IPS-18a (cell line): ENCODE measurements around the gene NRBF2.
A peak's percentile ranks its signal among the peaks of the same experiment; 100 is the strongest.

Experiments
- H3K27ac ChIP-seq: one replicate; pipeline ENCODE4 v1.5.1; 2013; ENCODE audit warnings: low read length
- H3K27me3 ChIP-seq: one replicate; pipeline ENCODE4 v1.6.1; 2013; ENCODE audit warnings: mild to moderate bottlenecking, low read length; ENCODE audit not compliant: control insufficient read depth, insufficient read depth
- H3K36me3 ChIP-seq: one replicate; pipeline ENCODE4 v1.6.1; 2013; ENCODE audit warnings: low read depth, low read length; ENCODE audit not compliant: control insufficient read depth
- H3K4me1 ChIP-seq: one replicate; pipeline ENCODE4 v1.6.1; 2013; ENCODE audit warnings: low read depth, low read length; ENCODE audit not compliant: control insufficient read depth
- H3K4me3 ChIP-seq: one replicate; pipeline ENCODE4 v1.5.1; 2013; ENCODE audit warnings: low read length
- H3K9ac ChIP-seq: one replicate; pipeline ENCODE4 v1.6.1; 2013; ENCODE audit warnings: mild to moderate bottlenecking, low read length, moderate library complexity
- H3K9me3 ChIP-seq: one replicate; pipeline ENCODE4 v1.6.1; 2013; ENCODE audit warnings: low read depth, low read length; ENCODE audit not compliant: control insufficient read depth

NRBF2 gene

DNA sequence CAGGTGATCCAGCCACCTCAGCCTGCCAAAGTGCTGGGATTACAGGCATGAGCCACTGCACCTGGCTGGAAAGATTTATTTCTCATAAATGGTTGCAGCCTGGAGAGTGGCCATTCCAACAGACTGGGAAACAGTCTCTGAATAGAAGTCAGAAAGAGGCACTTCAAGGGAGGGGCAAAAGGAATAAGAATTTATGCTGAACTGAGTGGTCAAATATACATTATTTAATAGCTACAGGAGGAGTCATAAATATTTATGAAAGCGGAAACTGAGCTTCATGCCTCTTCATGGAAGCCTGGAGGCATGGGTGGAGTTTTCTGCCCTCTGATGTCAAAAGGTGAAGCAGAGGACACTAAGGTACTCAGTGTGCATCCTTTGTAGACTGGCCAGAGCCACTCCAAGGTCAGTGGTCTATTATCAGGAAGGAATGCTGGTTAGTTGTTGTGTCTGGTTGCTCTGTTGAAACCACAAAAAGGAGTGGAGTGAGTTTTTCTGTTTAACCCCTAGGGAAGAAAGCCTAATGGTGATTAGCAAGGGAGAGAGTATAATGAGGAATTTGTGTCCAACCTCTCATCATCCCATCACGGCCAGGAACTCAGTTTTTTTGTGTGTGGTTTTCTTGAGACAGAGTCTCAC is 9.3 kb upstream of the NRBF2 start:
- Histone ChIP-seq H3K4me1 (no peaks in the 10 kb centered on the region), H3K27me3 (no peaks in the 10 kb centered on the region), H3K36me3 (no peaks in the 10 kb centered on the region), H3K4me3 (no peak overlapping the region), H3K9me3 (no peaks in the 10 kb centered on the region), H3K27ac (no peak overlapping the region), H3K9ac (no peak overlapping the region)

GRCh38 chr10:63125459-63125858 is 7.7 kb upstream of the NRBF2 start:
- no peaks in the 10 kb centered on the region for H3K27me3 ChIP-seq
- no peak overlapping the region for H3K9ac ChIP-seq
- peaks cover 5% of the 10 kb centered on the region for H3K4me1 ChIP-seq
- no peaks in the 10 kb centered on the region for H3K36me3 ChIP-seq
- H3K4me3 ChIP-seq: no peak overlapping the region
- H3K9me3 ChIP-seq: no peaks in the 10 kb centered on the region
- no peak overlapping the region for H3K27ac ChIP-seq

DNA sequence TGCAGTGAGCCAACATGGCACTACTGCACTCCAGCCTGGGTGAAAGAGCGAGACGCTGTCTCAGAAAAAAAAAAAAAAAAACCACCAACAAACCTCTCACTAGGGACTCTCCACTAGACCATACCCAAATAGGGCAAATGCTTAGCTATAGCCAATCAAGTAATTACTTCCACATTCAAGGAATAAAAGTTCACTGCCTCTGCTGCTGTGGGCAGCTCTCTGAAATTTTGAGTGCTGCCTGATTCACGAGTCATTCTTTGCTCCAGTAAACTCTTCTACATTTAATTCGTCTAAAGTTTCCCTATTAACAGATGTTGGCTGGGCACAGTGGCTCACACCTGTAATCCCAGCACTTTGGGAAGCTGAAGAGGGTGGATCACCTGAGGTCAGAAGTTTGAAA is 4.7 kb upstream of the NRBF2 start:
- H3K27ac ChIP-seq: no peak overlapping the region
- no peaks in the 10 kb centered on the region for H3K9me3 ChIP-seq
- H3K4me1 ChIP-seq: peaks cover 5% of the 10 kb centered on the region
- no peak overlapping the region for H3K4me3 ChIP-seq
- H3K9ac ChIP-seq: no peak overlapping the region
- no peaks in the 10 kb centered on the region for H3K36me3 ChIP-seq
- H3K27me3 ChIP-seq: no peaks in the 10 kb centered on the region

GRCh38 chr10:63129888-63130287 is 3.2 kb upstream of the NRBF2 start:
- Histone ChIP-seq H3K9ac (no peak overlapping the region), H3K36me3 (no peaks in the 10 kb centered on the region), H3K4me3 (no peak overlapping the region), H3K4me1 (peaks cover 11% of the 10 kb centered on the region), H3K27me3 (no peaks in the 10 kb centered on the region), H3K27ac (no peak overlapping the region), H3K9me3 (no peaks in the 10 kb centered on the region)

DNA sequence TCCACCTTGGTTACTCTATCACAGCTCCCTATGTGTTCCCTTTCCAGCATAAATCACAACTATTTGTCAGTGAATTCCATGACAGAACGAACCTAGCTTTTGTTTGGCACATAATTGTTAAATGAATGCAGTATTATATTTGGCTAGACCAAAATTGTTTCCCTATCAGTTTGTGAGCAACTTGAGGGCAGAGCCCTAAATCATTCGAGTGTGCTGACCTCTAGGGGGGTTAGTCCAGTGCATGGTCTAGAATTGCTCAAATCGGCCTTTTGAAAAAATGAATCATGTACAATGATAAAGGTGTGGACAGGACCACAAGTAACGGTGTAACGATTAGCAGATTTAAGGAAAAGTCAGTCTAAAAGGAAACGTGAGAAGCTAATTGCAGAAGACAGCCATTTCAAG is 475 bp upstream of the NRBF2 start:
- peaks cover 11% of the 10 kb centered on the region for H3K4me1 ChIP-seq
- H3K4me3 ChIP-seq: peak overlapping the region; percentile 77
- H3K27ac ChIP-seq: no peak overlapping the region
- no peaks in the 10 kb centered on the region for H3K36me3 ChIP-seq
- no peak overlapping the region for H3K9ac ChIP-seq
- H3K27me3 ChIP-seq: no peaks in the 10 kb centered on the region
- no peaks in the 10 kb centered on the region for H3K9me3 ChIP-seq

DNA sequence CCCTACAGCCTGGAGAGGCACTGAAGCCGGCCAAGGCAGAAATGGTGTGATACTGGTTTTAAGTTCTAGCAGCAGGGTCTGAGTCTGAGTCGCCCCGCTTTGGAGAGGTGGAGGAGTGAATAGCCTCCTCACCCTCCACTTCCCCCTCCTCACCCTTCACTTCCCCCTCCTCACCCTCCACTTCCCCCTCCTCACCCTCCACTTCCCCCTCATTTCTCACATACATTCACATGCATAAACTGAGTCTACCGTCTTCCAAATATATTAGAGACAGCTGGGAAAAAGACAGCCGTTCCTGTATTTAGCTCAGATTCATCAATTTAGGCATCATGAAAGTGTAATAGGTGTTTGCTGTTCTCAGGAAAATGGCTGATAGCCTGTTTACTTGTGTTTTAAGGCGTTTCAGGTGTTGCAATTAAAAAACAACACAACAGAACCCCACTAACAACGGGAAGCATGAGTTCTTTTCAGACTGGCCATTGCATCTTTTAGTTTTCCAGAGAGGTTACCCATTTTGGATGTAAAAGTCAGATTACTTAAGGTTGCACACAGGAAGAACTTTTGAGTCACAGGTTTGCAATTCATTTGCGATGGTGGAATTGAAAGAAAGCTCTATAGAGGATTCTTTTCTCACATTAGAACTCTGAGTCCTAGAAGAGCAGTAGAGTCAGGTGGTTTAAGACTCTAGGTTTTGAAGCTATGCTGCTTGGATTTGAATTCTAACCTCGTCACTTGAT is 861 bp downstream of the NRBF2 start:
- H3K4me1 ChIP-seq: peaks cover 11% of the 10 kb centered on the region
- H3K9me3 ChIP-seq: no peaks in the 10 kb centered on the region
- no peaks in the 10 kb centered on the region for H3K36me3 ChIP-seq
- H3K27ac ChIP-seq: peak overlapping the region; percentile 67
- no peaks in the 10 kb centered on the region for H3K27me3 ChIP-seq
- peak overlapping the region; percentile 77 for H3K4me3 ChIP-seq
- H3K9ac ChIP-seq: peak overlapping the region; percentile 73

- no peak overlapping the region for H3K27ac ChIP-seq
Observed at GRCh38 chr10:63137306-63137705, 4.2 kb downstream of the NRBF2 start.

DNA sequence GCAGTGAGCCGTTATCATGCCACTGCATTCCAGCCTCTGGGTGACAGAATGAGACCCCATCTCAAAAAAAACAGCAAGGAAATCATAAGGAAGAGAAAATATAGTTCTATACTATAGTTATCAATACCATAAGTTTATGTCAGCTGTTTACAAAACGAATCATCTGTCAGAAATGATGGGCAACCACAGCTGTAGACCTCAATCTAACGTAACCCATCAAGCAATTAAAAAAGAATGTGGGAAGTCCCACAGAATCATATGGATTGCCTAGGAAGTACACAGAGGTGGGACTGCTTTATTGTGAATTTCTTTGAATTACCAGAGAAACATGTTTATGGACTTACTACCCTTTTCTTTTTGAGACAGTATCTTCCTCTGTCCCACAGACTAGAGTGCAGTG is 6.9 kb downstream of the NRBF2 start:
- no peak overlapping the region for H3K9ac ChIP-seq
- no peak overlapping the region for H3K4me3 ChIP-seq
- H3K36me3 ChIP-seq: no peaks in the 10 kb centered on the region
- no peak overlapping the region for H3K27ac ChIP-seq
- H3K9me3 ChIP-seq: no peaks in the 10 kb centered on the region
- no peaks in the 10 kb centered on the region for H3K4me1 ChIP-seq
- H3K27me3 ChIP-seq: no peaks in the 10 kb centered on the region

More at GRCh38 chr10:63137306-63137705, 4.2 kb downstream of the NRBF2 start:
- no peak overlapping the region for H3K9ac ChIP-seq
- H3K4me3 ChIP-seq: no peak overlapping the region
- H3K36me3 ChIP-seq: no peaks in the 10 kb centered on the region
- no peaks in the 10 kb centered on the region for H3K9me3 ChIP-seq
- H3K4me1 ChIP-seq: peaks cover 6% of the 10 kb centered on the region
- H3K27me3 ChIP-seq: no peaks in the 10 kb centered on the region

GRCh38 chr10:63142136-63142535 is 9.0 kb downstream of the NRBF2 start:
- H3K36me3 ChIP-seq: no peaks in the 10 kb centered on the region
- no peak overlapping the region for H3K4me3 ChIP-seq
- H3K27me3 ChIP-seq: no peaks in the 10 kb centered on the region
- no peak overlapping the region for H3K9ac ChIP-seq
- H3K27ac ChIP-seq: no peak overlapping the region
- H3K9me3 ChIP-seq: no peaks in the 10 kb centered on the region
- no peaks in the 10 kb centered on the region for H3K4me1 ChIP-seq

- Histone ChIP-seq H3K4me3 (no peak overlapping the region), H3K4me1 (no peaks in the 10 kb centered on the region), H3K27ac (no peak overlapping the region), H3K9me3 (no peaks in the 10 kb centered on the region), H3K9ac (no peak overlapping the region), H3K27me3 (no peaks in the 10 kb centered on the region), H3K36me3 (no peaks in the 10 kb centered on the region)
Observed at GRCh38 chr10:63143987-63144386, 10.9 kb downstream of the NRBF2 start.

DNA sequence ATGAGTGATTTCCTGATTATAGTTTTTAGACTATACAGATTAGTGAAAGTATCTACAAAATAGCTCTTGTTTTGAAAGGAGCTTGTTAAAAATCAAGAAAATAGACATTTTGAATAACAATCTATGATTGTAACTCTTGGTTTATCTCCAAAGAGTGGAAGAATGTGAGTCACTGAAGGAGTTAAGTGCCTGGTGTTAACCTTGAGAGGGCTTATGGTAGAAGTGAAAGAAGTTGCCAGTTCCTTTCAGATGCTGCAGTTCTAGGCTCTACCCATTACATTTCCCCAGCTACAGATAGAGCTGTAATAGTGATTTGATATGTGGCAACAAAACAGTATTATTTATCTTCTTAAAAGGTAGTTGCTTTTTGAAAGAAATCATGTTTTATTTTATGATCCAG is 12.7 kb downstream of the NRBF2 start:
- H3K9me3 ChIP-seq: no peaks in the 10 kb centered on the region
- H3K4me1 ChIP-seq: no peaks in the 10 kb centered on the region
- H3K27ac ChIP-seq: no peak overlapping the region
- H3K4me3 ChIP-seq: no peak overlapping the region
- peaks cover under 1% of the 10 kb centered on the region for H3K36me3 ChIP-seq
- no peak overlapping the region for H3K9ac ChIP-seq
- H3K27me3 ChIP-seq: no peaks in the 10 kb centered on the region

DNA sequence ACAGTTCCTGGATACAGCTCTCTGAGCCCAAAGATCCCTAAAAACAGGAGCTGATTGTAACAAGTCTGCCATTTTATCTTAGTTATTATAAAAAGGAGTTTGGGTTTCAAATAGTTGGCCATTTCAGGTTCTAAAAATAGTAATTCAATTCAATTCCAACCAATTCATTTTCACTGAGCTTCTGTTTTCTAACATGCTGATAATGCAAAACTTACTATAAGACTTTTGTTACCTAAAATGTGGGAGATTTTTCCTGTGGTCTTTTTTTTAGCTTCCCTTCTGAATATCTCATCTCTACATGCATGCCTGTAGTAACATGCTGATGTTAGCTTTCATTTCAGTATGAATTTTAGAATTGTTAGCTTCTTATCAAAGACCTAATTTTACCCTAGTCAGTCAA is 13.4 kb downstream of the NRBF2 start:
- H3K4me1 ChIP-seq: no peaks in the 10 kb centered on the region
- no peak overlapping the region for H3K9ac ChIP-seq
- no peak overlapping the region for H3K27ac ChIP-seq
- H3K4me3 ChIP-seq: no peak overlapping the region
- no peaks in the 10 kb centered on the region for H3K27me3 ChIP-seq
- H3K36me3 ChIP-seq: peaks cover 3% of the 10 kb centered on the region
- H3K9me3 ChIP-seq: no peaks in the 10 kb centered on the region
